Transverse colon (tissue), 4 donors: Measurements from ENCODE around the gene ZNF566.

Experiments
- CTCF ChIP-seq, 5 experiments: fragments of 200-600 bp in 3 of 5; fragments of 450-650 bp in 2 of 5; sonication (generic) in 3 of 5; IDR thresholded peaks; 1 replicate in 2 of 5; 2 replicates in 3 of 5; pipeline ENCODE4 v1.5.1; 2016 to 2017; ENCODE audit warnings: antibody characterized with exemption in 5 of 5, inconsistent platforms in 3 of 5, mild to moderate bottlenecking in 2 of 5, moderate library complexity in 1 of 5
- EP300 ChIP-seq: sonication (generic); formaldehyde crosslinking; IDR thresholded peaks from one replicate; pipeline ENCODE4 v1.6.1; 2017; ENCODE audit warnings: antibody characterized with exemption, low read depth
- POLR2A ChIP-seq: fragments of 450-650 bp; IDR thresholded peaks from one replicate; pipeline ENCODE4 v1.6.1; 2016; ENCODE audit warnings: antibody characterized with exemption, mild to moderate bottlenecking, moderate library complexity
- POLR2AphosphoS5 ChIP-seq, 3 donors: sonication (generic); formaldehyde crosslinking; IDR thresholded peaks; one replicate each; pipeline ENCODE4 v1.6.1; 2016; ENCODE audit warnings: antibody characterized with exemption in 3 of 3

DNA sequence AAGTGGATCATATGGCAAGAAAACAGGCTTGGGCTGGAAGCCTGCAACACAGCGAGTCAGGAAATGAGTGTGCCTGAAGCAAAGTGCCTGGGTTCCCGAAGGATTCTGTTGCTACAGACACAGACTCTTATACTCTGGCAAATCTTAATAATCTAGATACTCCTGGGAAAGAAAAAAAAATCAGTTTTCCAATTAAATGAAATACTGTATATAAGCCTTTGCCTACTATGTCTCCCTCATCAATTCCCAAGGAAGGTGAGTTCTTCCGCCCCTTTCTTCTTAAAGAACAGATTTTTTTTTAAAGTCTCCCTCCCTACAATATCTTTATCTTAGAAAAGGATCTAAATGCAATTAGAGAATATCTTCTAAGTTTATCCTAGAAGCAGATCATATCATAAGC lies 81.3 kb downstream of the ZNF566 start:
- TF ChIP-seq CTCF (IDR thresholded peaks at IDR 0.05) (no peak), POLR2A (no peak), POLR2AphosphoS5 (IDR thresholded peaks at IDR 0.05) (no peak), EP300 (no peak)
